Measurements from ENCODE around the gene TNFRSF13B.

TNFRSF13B gene

GRCh38 chr17:16931318-16932060 is 40.4 kb downstream of the TNFRSF13B start:
- DNase-seq (ENCODE audit: low read depth in 1 of 2, low spot score in 1 of 2), result no peak
- Histone ChIP-seq H3K27ac (replicated peaks) (no peak overlapping the region), H3K4me3 (replicated peaks; ENCODE audit: insufficient read depth, low read length) (no peak overlapping the region), H3K27me3 (ENCODE audit: insufficient read depth, poor library complexity, severe bottlenecking) (no peaks in the 10 kb centered on the region)
- TF ChIP-seq SPI1 (IDR thresholded peaks at IDR 0.05; ENCODE audit: borderline replicate concordance, low read depth), result no peak
- no peak for TF ChIP-seq REST (IDR thresholded peaks at IDR 0.05; ENCODE audit: insufficient replicate concordance, low read depth)
- no peak for TF ChIP-seq GABPA (IDR thresholded peaks at IDR 0.05; ENCODE audit: low read depth)
- no peak for TF ChIP-seq CTCF (IDR thresholded peaks at IDR 0.05; ENCODE audit: insufficient read depth, low read length)
- TF ChIP-seq POLR2AphosphoS5 (IDR thresholded peaks at IDR 0.05; ENCODE audit: low read depth), result no peak

GRCh38 chr17:16930571-16931317 is 41.2 kb downstream of the TNFRSF13B start:
- DNase-seq (ENCODE audit: low read depth in 1 of 2, low spot score in 1 of 2), result no peak
- Histone ChIP-seq H3K27ac (replicated peaks) (no peak overlapping the region), H3K27me3 (ENCODE audit: insufficient read depth, poor library complexity, severe bottlenecking) (no peaks in the 10 kb centered on the region), H3K4me3 (replicated peaks; ENCODE audit: insufficient read depth, low read length) (no peak overlapping the region)
- TF ChIP-seq SPI1 (IDR thresholded peaks at IDR 0.05; ENCODE audit: borderline replicate concordance, low read depth), result no peak

- TF ChIP-seq REST (IDR thresholded peaks at IDR 0.05; ENCODE audit: insufficient replicate concordance, low read depth), result no peak
- TF ChIP-seq CTCF (IDR thresholded peaks at IDR 0.05; ENCODE audit: insufficient read depth, low read length), result no peak
- no peak for TF ChIP-seq SPI1 (IDR thresholded peaks at IDR 0.05; ENCODE audit: borderline replicate concordance, low read depth)
- no peak for TF ChIP-seq POLR2AphosphoS5 (IDR thresholded peaks at IDR 0.05; ENCODE audit: low read depth)
- Histone ChIP-seq H3K27me3 (ENCODE audit: insufficient read depth, poor library complexity, severe bottlenecking) (no peaks in the 10 kb centered on the region), H3K27ac (replicated peaks) (no peak overlapping the region), H3K4me3 (replicated peaks; ENCODE audit: insufficient read depth, low read length) (no peak overlapping the region)
- DNase-seq (ENCODE audit: low read depth in 1 of 2, low spot score in 1 of 2), result no peak
Observed at GRCh38 chr17:16929757-16930520, 42.0 kb downstream of the TNFRSF13B start.
